GM21723 (cell line): ENCODE data around the gene SGPL1.
"Not testable (repeated sequence)": the region's sequence is repeated elsewhere in the genome, so short reads cannot be mapped to it uniquely, and the experiment has no call there.

ENCODE experiments used
- ATAC-seq: cut with Tn5 transposase; IDR thresholded peaks from one replicate; pipeline ENCODE4 v1.9.1; 2021; ENCODE audit warnings: mild to moderate bottlenecking, moderate library complexity; ENCODE audit not compliant: unreplicated experiment

SGPL1 gene

DNA sequence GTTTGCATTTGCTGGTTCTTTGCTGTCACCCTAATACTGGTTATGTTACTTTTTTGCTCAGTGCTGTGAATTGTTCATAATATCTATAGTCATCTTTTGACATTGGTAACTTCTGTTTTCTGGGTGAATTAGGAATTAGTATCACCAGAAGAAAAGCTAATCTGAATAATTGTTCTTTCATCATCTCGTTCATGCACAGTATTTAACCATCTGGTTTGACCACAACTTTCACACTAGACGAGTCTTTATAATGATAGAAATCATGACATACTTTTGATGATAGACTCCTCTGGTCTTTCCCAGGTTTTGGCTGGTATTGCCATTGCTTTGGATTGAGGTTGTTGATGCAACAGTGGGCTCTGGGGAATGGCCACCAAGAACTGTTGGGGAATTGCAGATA, 25.1 kb downstream of the SGPL1 start:
- ATAC-seq: no peak

DNA sequence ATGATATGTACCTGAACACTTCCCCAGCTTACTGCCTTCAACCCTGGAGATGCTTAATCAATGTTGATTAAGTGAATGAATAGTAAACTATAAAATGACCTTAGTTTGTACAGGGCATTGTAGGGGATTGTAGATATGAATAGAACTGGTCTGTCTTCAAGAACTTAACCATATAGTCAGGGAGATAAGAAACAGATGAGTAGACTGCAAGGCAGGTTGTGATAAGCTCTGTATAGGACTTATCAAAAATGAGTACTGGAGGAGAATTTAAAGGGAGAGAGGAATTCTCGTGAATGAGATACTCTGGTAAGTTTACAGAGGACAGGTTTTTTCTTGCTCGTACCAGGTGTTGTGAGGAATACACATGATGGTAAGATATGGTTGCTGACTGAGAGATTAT, 27.6 kb downstream of the SGPL1 start:
- ATAC-seq: no peak

DNA sequence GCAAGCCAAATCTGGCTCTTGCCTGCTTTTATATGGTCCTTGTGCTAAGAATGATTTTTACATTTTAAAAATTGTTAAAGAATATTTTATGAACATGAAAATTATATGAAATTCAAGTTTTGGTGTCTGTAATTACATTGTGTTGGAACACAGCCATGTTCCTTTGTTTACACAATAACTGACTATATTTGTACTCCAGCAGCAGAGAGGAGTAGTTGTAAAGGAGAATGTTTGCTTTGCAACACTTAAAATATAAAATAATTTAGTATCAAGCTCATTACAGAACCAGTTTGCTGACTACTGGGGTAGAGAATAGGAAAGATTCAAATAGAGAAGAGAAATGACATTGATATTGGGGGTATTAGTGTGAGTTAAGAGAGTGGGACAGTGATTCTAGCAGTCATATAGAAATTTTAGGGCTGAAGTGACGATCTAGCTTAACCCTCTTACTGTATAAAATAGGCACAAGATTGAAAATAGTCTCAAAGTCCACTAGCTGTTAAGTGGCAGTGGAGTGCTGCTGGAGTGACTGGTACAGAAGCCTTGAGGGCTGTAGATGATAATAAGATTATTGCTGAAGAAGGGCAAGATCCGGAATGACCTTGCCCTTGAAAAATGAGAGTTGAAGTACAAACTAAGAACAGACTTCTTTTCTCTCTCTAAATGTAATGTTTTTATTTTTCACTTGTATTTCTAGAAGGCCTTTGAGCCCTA, 28.2 kb downstream of the SGPL1 start:
- ATAC-seq: no peak

DNA sequence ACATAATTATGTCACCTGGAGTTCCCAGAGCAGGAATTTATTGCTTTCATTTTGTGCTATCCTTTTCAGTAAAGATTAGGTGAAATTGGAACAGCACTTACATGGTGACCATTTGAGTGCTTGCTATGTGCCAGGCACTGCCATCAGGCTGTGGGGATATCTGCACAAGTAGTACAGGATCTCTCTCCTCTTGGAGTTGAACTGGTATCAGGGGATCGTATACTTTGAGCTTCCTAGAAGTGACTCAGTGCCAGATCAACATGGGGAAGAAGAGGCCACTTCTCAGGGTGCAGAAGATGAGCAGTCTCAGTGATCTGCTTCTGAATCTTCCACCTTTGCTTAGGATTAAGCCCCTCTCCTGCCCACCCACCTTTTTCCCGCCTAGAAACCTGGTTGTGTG, 29.5 kb downstream of the SGPL1 start:
- no peak for ATAC-seq

DNA sequence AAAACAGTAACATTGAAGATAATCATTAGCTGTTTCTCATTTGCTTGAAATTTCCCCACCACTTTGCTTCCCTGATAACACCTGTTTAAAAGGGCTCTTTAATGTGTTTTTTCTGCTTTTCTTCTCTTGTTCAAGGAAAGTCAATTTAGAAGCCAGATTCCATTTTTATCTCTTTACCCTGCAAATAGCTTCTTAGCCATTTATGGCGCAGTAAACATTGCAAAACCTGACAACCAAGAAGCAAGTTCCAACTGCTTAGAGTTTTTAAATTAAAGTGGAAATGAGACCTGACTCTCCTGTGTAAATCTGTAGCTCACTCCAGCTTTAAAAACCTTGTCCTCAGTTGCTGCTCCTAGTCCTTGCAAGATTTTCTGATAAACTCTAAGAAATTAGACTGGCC, 30.1 kb downstream of the SGPL1 start:
- ATAC-seq: no peak

DNA sequence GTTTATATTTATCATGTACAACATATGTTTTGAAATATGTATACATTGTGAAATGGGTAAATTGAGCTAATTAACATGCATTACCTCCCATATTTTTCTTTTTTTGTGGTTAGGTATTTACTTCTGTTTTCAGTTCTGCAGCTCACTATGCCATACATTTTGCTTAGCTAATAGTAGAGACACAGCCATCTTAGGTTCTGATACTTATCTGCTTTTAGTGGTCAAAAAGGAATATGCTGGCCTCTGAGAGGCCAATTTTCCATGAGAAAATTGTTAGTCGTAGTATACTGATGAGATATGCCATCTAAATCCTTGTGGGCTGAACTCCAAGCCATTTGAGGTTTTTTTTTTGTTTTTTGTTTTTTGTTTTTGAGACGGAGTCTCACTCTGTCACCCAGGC, 31.0 kb downstream of the SGPL1 start:
- ATAC-seq: no peak

DNA sequence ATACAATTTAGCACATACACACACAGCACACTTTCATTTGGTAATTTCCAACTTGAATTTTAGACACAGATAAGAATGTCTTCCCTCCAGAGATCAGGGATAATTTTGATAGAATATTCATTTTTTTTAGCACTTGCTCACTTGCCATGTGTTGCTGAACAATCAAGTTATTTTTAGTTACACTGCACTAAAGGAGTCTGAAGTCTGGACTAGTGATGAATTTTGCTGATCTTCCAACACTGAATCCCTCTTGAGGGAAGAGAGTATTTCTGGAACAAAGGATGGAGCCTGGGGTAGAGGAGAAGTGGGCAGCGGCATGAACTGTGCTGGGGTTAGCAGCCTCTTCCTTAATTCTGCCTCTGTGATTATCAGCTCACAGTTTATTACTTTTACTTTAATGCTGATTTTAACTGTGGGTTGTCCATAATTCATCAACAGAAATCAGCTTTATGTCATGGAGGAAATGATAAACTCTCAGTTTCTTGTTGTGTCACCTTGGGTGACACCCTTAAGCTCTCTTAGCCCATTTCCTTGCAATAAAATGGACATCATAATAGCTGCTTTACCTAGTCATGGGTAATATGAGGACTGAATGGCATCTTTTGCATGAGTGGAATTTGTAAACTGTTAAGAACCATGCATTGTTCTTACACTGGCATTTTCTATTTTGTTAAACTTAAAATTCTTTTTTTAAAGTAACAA, 32.1 kb downstream of the SGPL1 start:
- no peak for ATAC-seq

DNA sequence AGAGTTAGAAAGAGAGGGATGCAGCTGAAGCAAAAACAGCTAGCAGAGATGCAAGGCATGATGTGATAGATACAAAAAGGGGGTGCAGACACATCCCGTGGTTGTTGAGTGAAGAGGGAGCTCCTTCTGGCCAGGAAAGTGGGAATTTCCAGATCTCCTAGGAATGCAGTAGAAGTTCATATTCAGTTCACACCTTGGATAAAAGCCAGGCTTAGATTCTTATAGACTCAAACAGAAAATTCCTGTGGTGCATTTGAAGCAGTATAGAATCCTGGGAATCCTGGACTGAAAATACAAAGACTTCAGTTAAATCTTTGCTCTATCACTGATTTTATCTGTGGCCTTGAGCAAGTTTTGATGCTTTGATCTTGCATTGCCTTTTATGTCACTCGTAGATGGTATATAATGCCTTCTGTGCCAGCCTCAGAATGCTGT, 33.9 kb downstream of the SGPL1 start:
- no peak for ATAC-seq

DNA sequence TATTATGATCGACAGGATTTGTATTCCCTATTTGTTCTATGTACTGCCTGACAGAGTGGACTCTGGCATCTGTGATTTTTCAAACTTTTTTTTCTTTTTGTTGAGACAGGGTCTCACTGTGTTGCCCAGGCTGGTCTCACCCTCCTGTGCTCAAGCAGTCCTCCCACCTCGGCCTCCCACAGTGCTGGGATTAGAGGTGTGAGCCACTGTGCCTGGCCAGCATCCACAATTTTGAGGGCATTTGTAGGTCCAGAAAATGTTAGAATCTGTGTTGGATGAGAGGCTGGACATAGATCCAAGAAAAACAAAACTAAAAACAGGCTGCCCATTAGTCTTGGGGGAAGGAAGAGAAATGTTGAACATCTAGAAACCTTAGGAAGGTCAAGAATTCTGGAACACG, 34.3 kb downstream of the SGPL1 start:
- no peak for ATAC-seq

DNA sequence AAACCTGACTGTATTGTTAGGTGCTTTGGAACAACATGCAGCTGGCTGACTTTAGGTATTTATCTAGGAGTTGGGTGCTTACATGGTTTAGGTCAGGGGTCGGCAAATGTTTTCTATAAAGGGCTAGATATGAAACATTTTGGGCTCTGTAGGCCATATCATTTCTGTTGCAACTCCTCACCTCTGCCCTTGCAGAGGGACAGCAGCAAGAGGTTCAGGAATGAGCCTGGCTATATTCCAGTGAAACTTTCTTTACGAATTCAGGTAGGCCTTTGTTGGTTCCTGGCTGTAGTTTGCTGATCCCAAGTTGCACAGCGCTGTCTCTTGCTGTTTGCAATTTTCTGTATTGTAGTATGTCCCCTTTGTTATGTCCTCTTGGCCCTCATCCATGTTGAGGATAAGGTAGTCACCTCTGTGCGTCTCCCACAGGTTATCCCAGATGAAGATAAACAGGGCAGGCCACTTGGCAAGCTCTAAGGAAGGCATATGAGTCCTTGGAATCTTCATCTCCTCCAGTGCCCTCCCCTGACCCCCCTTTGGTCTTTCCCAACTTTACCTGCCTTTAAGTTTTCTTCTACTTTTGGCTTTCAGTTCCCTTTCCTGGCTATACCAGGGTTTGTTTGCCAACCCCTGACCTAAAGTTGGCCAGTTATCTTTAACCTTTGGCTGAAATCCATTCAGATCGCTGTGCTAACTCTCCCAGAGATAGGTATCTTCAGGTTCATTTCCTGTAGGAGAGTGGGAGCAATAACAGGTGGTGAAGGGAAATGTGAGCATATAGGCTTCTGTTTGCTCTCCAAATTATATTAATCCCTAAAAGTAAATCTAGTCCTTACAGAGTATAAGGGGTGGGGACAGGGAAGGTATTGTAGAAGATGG, 36.1 kb downstream of the SGPL1 start:
- no peak for ATAC-seq

DNA sequence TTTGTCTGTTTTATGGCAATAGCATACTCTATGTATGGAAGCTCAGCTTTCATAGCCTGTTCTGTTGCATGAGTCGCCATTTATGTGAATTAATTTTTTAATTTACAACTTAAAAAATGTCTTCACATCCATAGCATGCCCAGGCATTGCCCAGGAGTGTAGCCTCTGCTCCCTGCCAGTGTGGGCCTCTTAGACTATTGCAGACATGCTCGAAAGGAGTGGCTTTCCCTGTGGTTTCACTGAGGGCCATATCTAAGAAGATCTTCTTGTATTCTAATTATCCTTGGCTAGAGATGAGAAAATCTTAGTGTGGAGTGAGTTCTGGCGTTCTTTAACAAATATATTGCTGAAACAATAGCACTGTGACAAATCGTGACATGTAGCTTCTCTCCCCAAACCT, 37.3 kb downstream of the SGPL1 start:
- ATAC-seq: no peak

DNA sequence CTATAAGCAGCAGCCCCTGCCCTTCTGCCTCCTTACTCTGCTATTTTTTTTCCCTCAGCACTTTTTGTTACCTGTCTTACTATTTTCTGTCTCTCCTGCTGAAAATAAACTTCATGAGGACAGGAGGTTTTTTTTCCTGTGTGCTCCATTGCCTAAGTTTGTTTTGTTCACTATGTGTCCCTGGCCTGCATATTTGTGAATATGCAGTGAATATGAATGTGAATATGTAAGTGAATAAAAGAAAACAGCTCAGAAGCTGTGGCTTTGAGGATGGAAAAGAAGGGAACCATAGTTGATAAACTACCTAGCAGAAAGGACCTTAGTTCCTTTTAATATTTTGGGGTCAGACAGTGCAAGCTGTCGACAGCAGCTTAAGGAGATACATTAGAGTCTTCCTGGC, 37.7 kb downstream of the SGPL1 start:
- no peak for ATAC-seq

DNA sequence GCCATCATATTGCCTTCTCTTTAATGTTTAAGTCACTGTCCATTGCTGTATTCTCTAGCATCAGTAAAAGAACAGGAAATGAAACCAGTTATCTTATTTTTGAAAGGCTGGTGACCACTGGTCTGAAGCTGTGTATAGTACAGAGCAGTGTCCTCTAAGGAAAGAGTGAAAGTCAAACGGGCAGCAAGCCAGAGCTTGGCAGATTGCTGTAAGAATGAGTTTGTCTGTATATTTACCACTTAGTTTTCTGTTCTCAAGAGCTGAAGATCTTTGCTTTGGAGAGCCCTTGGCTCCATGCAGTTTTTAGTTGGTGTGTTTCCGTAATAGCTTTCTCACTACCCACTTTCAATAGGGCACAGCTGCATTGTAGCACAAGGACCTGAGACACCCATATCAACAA, 40.7 kb downstream of the SGPL1 start:
- no peak for ATAC-seq

DNA sequence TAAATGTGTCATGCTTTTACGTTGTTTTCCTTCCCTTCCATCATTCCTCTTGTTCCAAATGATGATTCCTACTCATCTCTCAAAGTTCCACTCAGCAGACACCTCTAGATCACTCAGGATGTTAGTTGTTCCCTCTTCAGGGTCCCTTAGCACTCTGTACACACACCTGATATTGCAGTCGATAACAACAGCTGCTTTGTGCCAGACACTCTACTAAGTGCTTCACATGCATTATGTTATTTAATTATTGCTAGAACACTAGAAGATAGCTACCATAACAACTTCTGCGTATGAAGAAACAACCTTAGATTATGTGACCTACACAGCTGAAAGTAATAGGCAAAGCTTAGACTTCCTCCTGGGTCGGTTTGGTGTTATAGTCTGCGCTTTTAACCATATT, 43.0 kb downstream of the SGPL1 start:
- ATAC-seq: no peak

DNA sequence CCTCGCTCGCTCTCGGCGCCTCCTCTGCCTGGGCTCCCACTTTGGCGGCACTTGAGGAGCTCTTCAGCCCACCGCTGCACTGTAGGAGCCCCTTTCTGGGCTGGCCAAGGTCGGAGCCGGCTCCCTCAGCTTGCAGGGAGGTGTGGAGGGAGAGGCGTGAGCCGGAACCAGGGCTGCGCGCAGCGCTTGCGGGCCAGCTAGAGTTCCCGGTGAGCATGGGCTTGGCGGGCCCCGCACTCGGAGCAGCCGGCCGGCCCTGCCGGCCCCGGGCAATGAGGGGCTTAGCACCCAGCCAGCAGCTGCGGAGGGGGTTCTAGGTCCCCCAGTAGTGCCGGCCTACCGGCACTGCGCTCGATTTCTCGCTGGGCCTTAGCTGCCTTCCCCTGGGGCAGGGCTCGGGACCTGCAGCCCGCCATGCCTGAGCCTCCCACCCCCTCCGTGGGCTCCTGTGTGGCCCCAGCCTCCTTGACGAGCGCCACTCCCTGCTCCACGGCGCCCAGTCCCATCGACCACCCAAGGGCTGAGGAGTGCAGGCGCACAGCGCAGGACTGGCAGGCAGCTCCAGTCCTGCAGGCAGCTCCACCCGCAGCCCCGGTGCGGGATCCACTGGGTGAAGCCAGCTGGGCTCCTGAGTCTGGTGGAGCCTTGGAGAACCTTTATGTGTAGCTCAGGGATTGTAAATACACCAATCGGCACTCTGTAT, 45.9 kb downstream of the SGPL1 start:
- not testable (repeated sequence) for ATAC-seq

DNA sequence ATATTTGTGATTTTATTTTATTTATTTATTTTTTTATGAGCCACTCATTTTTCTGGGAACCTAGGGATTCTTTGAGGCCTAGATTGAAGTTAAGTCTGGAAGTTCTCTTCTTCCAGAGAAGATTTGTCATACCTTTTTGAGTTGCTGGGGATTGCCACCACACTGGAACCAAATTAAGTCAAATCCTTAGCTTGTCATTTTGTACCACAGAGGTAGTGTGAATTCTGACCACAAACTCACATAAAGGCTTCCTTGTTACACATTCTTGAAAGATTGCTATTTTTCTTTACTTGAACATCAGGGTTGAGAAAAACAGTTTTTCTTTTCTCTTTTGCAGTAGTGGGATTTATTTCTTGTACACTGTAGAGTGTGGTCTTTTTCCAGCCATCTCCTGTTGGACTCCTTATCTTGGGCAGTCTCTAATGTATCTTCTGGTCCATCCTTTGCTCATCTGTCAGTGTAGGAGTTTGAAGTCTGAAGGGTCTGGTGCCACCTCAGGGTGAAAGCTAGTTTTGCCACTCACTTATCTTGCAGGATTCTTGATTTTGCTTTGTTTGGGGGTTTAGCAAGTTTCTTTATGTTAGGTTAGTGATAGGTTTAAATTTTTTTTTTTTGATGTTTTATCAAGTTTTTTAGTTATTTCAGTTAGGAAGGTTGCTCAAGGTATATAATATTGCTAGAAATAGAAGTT, 47.9 kb downstream of the SGPL1 start:
- no peak for ATAC-seq

DNA sequence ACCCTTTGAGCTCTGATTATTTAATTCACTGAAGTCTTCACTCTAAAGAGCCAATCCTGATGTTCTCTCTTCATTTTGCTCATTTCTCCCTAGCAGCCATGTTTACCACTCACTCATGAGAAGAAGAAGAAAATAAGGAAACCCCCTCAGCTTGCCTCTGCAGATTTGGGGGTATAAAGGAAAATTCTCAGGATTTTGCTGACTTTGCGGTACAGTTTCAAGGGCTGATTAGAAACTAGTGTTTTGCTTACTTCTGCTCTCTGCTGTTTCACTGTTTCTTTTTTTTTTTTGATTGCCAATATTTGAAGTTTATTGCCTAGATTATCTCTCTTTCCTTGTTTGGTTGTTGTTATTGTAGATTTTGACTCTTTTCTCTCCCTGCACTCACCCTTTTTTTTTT, 49.2 kb downstream of the SGPL1 start:
- no peak for ATAC-seq

DNA sequence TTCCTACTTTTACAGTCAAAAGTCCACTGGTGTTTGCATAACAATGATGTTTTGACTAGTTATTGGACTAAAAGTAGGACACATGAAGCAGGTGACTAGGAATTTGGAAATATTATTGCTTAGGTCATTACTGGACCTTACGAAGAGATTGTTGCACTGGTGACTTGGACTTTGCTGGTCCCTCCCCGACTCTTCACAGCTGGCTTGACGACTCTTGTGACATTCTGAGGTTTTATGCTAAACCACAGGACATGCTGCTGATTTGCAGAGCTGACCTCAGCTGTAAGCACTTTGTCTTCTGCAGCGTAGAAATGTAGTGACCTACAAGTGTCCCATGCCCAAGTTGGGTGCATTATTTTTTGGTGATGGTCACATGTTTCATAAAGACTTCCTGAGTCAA, 50.7 kb downstream of the SGPL1 start:
- no peak for ATAC-seq

DNA sequence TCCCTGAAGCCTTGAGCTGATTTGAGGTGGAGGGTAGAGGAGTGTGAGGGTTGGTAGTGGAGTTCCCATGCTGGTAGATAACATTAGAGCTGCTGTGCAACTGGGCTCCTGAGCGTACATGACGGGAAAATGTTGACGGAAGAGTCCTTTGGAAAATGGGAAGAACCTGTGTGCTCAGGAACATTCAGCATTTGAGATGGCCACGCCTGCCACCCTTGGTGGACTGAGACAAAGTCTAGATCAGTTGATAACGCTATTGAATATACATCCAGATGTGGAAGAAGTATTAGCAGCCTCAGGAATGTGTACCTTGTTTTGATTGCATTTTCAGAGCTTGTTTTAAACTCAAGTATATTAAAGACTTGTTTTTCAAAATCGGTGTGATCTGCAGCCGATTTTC, 56.5 kb downstream of the SGPL1 start:
- ATAC-seq: no peak

DNA sequence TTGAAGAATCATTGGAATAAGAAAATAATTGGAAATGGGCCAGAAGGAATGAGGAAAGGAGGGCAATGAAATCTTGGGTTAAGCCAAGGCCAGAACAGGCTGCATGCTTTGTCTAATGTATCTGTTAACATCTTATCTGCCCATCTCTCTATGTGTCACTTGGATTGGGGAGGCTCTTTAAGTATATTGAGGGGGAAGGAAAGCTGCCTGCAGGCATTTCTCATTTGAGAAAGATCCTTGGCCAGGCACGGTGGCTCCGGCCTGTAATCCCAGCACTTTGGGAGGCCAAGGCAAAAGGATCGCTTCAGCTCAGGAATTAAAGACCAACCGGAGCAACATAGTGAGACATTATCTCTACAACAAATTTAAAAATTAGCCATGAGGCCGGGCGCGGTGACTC, 58.3 kb downstream of the SGPL1 start:
- ATAC-seq: no peak

DNA sequence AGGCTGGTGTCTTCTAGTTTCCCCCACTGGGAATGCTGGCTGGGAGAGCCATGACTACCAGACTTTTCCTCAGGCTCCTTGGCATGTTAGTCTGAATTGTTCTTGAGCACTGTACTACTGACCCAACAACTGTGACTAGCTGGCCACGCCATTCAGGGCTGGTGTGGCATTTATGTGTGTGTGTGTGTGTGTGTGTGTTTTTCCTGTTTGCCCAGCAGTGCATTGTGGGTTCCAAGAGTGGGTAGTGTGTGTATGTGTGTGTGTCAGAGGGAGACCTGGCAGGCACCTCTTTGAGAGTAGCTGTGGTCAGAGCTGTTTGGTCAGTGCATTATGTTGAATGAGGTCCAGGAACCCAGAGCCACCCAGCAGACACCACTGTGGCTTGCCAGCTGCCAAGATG, 63.5 kb downstream of the SGPL1 start:
- ATAC-seq: no peak
